Stimulated activated CD4-positive, alpha-beta T cell treated with anti-CD3 and anti-CD28 coated beads, Interleukin-12 subunit alpha, Interleukin-12 subunit beta, amount 100 ng/mL, for 24 hours (primary cell): ENCODE results near the gene LMAN2.

Source experiments
- DNase-seq, 2 experiments: peaks; one replicate each; pipeline ENCODE4 v3.0.0-alpha.2; 2020; ENCODE audit warnings: low read depth in 2 of 2

LMAN2 gene

GRCh38 chr5:177327539-177328522, 23.6 kb downstream of the LMAN2 start:
- DNase-seq = no peak

- no peak for DNase-seq
These were observed 25.5 kb downstream of the LMAN2 start for GRCh38 chr5:177325868-177326381.

GRCh38 chr5:177320879-177321278, 30.6 kb downstream of the LMAN2 start:
- no peak for DNase-seq

- DNase-seq = no peak
These were observed 31.4 kb downstream of the LMAN2 start for GRCh38 chr5:177319913-177320588.

- DNase-seq = peak; percentile 50 to 71
These were observed 33.5 kb downstream of the LMAN2 start for GRCh38 chr5:177317959-177318377.

GRCh38 chr5:177316005-177316404, 35.5 kb downstream of the LMAN2 start:
- DNase-seq = no peak

- no peak for DNase-seq
These were observed 36.1 kb downstream of the LMAN2 start for GRCh38 chr5:177315411-177315810.

GRCh38 chr5:177314376-177315342, 36.8 kb downstream of the LMAN2 start:
- DNase-seq = no peak

GRCh38 chr5:177313561-177314259, 37.8 kb downstream of the LMAN2 start:
- DNase-seq = no peak

- peak in 1 of 2 experiments; percentile 52 for DNase-seq
These were observed 38.8 kb downstream of the LMAN2 start for GRCh38 chr5:177312649-177313181.

- peak; percentile 89 to 98 for DNase-seq
These were observed 39.5 kb downstream of the LMAN2 start, which contains the start of gene MXD3 for GRCh38 chr5:177311723-177312648. MXD3 (minus strand) TSS chr5:177311898; CDS start chr5:177311830, 68 bp downstream.

- no peak for DNase-seq
These were observed 40.1 kb downstream of the LMAN2 start for GRCh38 chr5:177311392-177311722.

GRCh38 chr5:177310757-177311391, 40.6 kb downstream of the LMAN2 start:
- DNase-seq = no peak

- no peak for DNase-seq
These were observed 41.1 kb downstream of the LMAN2 start for GRCh38 chr5:177310332-177310731.

GRCh38 chr5:177309351-177310191, 41.9 kb downstream of the LMAN2 start:
- DNase-seq = peak; percentile 51 to 64

- no peak for DNase-seq
These were observed 42.7 kb downstream of the LMAN2 start for GRCh38 chr5:177308740-177309139.

- no peak for DNase-seq
These were observed 43.7 kb downstream of the LMAN2 start for GRCh38 chr5:177307544-177308363.
